Gastrocnemius medialis (tissue), 4 donors: ENCODE measurements around the gene CDRT15L2.
"Not testable (repeated sequence)": the region's sequence is repeated elsewhere in the genome, so short reads cannot be mapped to it uniquely, and the experiment has no call there.

Experiments used
- POLR2A ChIP-seq, 2 donors: fragments of 450-650 bp; IDR thresholded peaks; one replicate each; pipeline ENCODE4 v1.6.1; 2017; ENCODE audit warnings: antibody characterized with exemption in 2 of 2, mild to moderate bottlenecking in 2 of 2, moderate library complexity in 2 of 2
- TF ChIP-seq, protein P1 (sequence below), 5 experiments: fragments of 450-650 bp in 3 of 5; fragments of 200-600 bp in 2 of 5; sonication (generic) in 2 of 5; IDR thresholded peaks in 4 of 5; conservative IDR thresholded peaks in 1 of 5; 1 replicate in 4 of 5; 2 replicates in 1 of 5; pipeline ENCODE4 v1.5.1; 2016 to 2019; ENCODE audit warnings: antibody characterized with exemption in 5 of 5, mild to moderate bottlenecking in 3 of 5, moderate library complexity in 3 of 5

DNA sequence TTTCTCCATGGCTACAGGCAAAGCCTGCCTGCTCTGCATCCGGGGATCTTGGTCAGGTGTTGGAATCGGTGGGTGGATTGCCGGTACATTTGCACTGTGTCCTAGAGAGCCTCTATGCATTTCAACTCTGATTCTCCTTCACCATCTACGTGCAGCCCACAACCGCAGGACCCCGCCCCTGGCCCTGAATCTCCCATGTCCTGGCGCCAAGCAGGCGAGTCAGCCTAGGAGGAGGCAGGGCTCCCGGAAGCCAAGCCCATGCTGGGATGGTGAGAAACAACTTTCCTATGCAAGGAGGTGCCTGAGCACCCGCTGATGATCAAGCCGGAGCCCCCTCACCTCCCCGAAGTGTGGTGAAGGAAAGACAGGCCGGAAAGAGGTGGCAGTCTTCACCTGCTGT is 7.9 kb upstream of the CDRT15L2 start:
- TF ChIP-seq, protein P1, sequence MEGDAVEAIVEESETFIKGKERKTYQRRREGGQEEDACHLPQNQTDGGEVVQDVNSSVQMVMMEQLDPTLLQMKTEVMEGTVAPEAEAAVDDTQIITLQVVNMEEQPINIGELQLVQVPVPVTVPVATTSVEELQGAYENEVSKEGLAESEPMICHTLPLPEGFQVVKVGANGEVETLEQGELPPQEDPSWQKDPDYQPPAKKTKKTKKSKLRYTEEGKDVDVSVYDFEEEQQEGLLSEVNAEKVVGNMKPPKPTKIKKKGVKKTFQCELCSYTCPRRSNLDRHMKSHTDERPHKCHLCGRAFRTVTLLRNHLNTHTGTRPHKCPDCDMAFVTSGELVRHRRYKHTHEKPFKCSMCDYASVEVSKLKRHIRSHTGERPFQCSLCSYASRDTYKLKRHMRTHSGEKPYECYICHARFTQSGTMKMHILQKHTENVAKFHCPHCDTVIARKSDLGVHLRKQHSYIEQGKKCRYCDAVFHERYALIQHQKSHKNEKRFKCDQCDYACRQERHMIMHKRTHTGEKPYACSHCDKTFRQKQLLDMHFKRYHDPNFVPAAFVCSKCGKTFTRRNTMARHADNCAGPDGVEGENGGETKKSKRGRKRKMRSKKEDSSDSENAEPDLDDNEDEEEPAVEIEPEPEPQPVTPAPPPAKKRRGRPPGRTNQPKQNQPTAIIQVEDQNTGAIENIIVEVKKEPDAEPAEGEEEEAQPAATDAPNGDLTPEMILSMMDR (IDR thresholded peaks at IDR 0.05 in 4 of 5, conservative IDR thresholded peaks at IDR 0.05 in 1 of 5): not testable (repeated sequence)
- TF ChIP-seq POLR2A (IDR thresholded peaks at IDR 0.05): not testable (repeated sequence)
